ENCODE results near the gene EGFR.

Gene EGFR

GRCh38 chr7:55127135-55127551 lies 108.3 kb downstream of the EGFR start:
- peak in 1 of 2 experiments; percentile 56 for DNase-seq (ENCODE audit: low read depth in 2 of 2)

- DNase-seq (ENCODE audit: low read depth in 2 of 2): peak; percentile 62 to 63
These were observed 108.8 kb downstream of the EGFR start for GRCh38 chr7:55127622-55128081.

- DNase-seq (ENCODE audit: low read depth in 2 of 2): peak; percentile 74 to 77
These were observed 110.0 kb downstream of the EGFR start for GRCh38 chr7:55128693-55129394.

DNA sequence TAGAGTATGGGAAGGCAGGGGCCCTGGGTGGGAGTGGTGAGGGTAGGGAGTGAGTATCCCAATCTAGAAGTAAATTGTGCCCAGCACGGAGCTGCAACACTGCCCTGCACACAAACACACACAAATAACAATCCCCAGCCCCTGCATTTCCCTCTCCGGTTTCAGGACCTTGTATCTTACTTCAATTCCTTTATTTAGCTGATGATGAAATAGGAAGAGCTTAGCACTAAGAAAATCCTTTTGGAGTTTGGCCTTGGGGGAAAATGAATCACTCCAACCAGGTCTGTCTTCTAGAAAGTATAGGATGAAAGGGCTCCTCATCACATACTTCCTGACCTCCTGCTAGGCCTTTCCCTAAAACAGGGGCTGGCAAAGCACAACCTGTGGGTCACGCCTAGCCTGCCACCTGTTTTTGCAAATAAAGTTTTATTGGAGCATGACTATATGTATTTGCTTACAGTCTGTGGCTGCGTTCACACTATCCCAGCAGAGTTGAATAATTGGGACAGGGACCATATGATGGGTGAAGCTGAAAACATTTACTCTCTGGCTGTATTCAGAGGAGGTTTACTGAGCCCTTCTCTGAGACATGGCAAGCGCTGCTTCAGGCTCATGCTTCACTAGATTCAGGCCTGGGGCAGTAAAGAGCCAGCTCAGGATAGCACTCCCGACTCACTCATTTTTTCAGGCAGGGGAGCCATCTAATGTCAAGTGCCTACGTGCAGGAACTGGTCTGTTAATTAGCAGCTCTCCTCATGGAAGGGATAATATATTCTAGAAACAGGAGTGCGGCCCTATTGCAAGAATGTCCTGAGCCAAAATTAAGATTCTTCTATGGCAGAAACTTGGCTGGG lies 111.0 kb downstream of the EGFR start:
- no peak for DNase-seq (ENCODE audit: low read depth in 2 of 2)

- no peak for DNase-seq (ENCODE audit: low read depth in 2 of 2)
These were observed 111.8 kb downstream of the EGFR start for GRCh38 chr7:55130395-55131141.

GRCh38 chr7:55131142-55131929 lies 112.5 kb downstream of the EGFR start:
- no peak for DNase-seq (ENCODE audit: low read depth in 2 of 2)

DNA sequence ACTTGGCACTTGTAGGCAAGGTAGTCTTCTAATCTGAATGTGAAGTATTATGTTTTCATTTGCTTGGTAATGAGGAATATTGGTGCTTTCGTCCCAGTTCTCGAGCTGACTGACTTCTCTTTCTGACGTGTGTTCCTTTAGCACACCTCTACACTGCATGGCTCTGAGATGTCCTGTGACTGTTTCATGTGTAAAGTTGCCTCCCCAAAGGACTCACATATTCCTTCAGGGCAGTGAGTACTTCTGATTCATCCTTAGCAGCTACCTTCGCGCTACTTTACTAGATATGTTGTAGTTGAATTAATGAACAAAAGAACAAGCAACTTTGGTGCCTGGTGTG lies 113.7 kb downstream of the EGFR start:
- DNase-seq (ENCODE audit: low read depth in 2 of 2): no peak

GRCh38 chr7:55132890-55133551 lies 114.2 kb downstream of the EGFR start:
- peak; percentile 88 to 89 for DNase-seq (ENCODE audit: low read depth in 2 of 2)

DNA sequence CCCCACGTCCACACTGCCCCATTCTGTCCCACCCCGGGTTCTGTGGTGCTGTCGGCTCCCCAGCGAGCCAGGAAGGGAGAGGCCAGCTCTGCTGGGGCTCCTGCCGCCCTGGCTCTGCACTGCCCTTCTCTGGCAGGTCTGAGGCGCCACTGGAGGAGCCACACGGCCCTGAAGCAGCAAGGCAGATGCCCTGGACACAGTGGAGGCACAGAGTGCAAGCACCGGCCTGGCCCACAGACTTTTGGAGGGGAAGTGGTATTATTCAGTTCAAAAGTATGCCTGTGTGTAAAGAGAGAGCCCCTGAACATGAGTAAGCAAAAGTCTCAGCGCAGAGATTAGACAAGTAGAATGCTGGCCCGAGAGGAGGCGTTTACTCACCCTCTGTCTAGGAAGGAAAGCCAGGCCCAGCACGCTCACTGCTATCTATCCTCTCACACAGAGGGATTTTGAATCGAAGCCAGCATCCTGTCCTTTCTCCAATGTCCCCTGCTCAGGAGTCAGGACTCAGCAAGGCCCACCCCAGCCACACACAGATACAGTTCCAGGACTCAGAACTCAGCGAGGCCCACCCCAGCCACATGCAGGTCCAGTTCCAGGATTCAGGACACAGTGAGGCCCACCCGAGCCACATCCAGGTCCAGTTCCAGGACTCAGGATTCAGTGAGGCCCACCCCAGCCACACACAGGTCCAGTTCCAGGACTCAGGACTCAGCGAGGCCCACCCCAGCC lies 115.0 kb downstream of the EGFR start:
- peak; percentile 94 to 95 for DNase-seq (ENCODE audit: low read depth in 2 of 2)

DNA sequence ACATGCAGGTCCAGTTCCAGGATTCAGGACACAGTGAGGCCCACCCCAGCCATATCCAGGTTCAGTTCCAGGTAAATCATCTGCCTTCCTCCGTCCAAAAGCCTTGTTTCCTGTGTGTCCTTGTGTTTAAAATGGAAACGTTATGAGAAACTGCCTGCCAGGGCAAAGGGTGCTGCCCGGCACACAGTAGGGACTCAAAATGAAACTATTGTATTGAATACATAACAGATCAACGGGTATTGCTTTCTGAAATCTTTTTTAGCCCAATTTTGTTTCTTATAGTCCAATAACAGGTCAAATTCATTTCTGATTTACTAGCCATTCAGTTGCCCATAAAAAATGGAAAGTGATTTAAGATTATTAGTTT lies 115.5 kb downstream of the EGFR start:
- DNase-seq (ENCODE audit: low read depth in 2 of 2): no peak

DNA sequence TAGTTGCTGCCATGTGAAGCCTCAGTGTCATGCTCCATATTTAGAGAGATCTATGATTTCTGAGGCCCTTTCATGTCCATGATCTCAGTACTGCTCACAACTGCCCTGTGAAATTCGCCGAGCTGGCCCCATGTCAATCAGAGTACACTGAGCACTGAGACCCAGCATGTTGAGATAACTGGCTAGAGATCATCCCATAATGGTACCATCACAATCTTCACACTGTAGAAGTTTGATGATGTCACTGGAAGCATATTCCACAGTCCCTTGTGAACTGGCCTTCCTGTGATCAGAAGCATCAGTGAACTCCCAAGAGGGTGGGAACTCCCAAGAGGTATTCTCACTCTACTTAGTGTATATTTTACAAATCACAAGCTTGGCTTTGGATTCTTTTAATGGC lies 116.0 kb downstream of the EGFR start:
- no peak for DNase-seq (ENCODE audit: low read depth in 2 of 2)

GRCh38 chr7:55135462-55135861 lies 116.6 kb downstream of the EGFR start:
- DNase-seq (ENCODE audit: low read depth in 2 of 2): no peak

DNA sequence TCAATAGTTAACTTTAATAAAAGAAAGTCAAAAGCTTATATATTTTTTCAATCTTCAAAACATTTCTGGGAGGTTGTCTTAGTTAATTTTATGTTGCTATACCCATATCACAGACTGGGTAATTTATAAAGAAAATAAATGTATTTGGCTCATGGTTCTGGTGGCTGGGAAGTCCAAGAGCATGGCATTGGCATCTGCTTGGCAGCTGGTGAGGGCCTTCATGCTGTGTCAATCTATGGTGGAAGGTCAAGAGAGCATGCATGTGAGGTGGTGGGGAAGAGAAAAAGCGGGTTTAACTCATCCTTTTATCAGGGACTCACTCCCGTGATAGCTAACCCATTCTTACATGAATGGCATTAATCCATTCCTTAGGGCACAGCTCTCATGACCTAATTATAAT lies 119.8 kb downstream of the EGFR start:
- no peak for DNase-seq (ENCODE audit: low read depth in 2 of 2)

GRCh38 chr7:55140221-55140940 lies 121.6 kb downstream of the EGFR start:
- no peak for DNase-seq (ENCODE audit: low read depth in 2 of 2)

GRCh38 chr7:55140941-55141278 lies 122.1 kb downstream of the EGFR start:
- no peak for DNase-seq (ENCODE audit: low read depth in 2 of 2)

DNA sequence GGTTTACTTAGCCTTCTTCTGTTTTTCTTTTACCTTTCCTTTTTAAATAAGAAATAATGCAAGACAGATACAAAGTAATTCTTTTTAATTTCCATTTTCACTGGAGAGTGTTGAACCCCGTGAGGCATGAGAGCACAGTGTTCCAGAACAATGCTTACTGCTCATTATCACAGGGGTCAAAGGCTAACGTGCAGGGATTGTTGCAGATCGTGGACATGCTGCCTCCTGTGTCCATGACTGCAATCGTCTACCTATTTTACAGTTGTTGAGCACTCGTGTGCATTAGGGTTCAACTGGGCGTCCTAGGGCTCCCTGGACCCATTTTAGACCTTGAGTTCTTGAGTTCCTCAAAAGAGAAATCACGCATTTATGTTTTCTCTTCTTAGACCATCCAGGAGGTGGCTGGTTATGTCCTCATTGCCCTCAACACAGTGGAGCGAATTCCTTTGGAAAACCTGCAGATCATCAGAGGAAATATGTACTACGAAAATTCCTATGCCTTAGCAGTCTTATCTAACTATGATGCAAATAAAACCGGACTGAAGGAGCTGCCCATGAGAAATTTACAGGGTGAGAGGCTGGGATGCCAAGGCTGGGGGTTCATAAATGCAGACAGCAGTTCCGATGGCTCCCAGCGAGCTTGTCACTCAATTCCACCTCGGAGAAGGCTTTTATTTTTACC lies 124.2 kb downstream of the EGFR start:
- DNase-seq (ENCODE audit: low read depth in 2 of 2): no peak

DNA sequence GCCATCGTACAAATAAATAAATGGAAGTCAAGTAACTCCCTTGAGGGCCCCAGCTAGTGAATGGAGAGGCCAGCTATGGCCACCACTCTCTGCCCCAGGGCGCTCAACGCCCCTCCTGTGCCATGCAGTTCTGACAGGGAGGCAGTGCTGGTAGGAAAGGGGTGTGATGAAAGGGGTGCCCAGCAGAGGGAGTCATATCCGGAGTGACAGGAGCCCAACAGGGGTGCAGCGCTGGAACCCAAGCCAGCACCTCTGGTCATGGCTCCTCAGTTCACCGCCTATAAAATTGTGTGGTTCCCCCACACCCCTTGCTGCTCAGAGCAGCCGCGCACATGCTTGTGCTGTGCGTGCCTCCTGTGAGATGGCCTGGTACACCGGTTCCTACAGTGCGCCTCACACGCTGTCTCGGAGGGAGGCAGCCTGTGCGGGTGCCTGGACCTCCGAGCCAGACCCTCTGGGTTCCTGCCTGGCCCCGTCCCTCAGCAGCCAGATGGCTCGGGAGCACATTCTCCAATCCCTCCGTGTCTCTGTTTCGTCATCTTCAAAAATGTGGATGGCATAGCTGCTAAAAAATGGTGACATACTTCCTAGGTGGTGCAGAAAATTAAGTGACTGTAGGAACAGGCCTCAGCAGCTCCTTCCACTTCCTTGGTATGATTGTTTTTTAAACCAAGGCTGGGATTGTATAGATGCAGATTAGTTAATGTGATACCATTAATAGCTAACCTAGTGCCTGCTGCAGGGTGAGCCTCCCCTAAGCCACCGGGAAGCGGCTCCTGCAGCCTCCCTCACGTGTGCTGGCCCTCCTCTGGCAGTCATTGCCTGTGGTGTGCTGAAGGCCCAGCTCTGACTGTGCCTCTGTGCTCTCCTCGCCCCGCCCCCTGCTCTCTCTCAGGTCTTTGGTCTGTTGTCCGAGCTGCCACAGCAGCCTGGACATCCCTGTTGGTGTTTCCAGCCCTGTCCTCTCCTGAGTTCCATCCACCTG lies 125.8 kb downstream of the EGFR start:
- no peak for DNase-seq (ENCODE audit: low read depth in 2 of 2)

- no peak for DNase-seq (ENCODE audit: low read depth in 2 of 2)
These were observed 126.8 kb downstream of the EGFR start for GRCh38 chr7:55145606-55146005.
